GM18873 (cell line): ENCODE measurements around the gene PALS1.

ENCODE experiments used
- ATAC-seq: cut with Tn5 transposase; IDR thresholded peaks from one replicate; pipeline ENCODE4 v1.9.1; 2021; ENCODE audit warnings: mild to moderate bottlenecking, moderate library complexity, moderate number of reproducible peaks; ENCODE audit not compliant: unreplicated experiment, low FRiP score

PALS1 gene

DNA sequence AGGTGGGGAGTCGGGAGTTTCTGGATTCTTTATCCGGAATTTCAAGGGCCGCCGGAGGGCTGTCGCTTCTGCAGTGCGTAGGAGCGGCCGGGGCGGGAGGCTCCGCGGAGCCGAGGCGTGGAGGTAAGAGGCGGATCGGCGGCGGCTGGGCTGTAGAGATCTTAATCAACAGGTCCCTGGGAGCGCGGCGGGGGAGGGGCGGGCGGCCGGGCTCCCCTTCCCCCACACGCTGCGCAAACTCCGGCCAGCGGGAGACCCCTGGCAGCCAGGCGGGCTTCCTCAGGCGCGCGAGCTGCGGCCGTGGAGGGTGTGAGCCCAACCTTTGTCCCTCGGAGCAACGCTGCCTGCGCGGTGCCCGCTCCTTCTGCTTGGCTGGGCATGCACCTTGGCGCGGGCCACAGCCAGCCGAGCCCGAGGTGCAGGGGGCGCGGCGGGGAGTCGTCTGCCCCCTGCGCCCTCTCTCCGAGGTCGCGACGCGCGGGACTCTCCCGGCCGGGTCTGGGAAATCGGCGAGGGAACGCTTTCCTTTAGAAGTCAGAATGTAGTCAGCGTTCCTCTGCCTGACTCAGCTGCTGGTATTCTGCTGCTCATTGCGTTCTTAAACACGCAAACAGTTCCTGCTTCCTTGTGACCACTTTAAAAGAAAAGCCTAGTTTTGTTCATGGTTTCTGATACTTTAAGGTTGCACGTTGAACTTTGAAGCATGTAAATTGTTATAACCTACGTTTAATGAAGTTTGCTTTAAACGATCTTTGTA lies at the start of gene PALS1:
TSS of gene PALS1 (plus strand) at position 25 of the 757 bp plus-strand sequence. CDS start 37,736 bp downstream, outside the sequence.
- peak; percentile 34 for ATAC-seq

DNA sequence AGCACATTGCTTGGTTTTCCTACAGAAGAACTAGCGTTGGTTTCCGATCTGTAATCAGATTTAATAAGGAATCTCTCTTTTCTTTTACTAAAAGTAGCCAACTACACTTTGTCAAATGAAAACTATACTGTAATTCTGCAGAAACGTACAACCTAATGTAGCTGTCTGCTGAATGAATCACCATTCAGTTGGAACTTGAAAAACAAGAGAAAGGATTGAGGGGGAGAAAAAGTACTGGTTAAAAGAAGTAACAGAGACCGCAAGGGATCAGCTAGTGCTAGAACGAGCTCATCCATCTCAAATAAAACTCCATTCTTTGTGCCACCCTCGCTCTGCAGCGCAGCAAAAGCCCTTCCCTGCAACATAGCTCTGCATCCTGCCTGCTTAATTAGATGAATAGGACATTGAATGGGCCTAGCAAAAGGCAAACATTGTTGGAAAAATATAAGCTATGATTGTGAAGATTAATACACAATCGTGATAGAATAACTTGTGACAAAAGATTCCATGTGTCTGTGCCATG lies 49.4 kb upstream of the PALS1 start:
- no peak for ATAC-seq

DNA sequence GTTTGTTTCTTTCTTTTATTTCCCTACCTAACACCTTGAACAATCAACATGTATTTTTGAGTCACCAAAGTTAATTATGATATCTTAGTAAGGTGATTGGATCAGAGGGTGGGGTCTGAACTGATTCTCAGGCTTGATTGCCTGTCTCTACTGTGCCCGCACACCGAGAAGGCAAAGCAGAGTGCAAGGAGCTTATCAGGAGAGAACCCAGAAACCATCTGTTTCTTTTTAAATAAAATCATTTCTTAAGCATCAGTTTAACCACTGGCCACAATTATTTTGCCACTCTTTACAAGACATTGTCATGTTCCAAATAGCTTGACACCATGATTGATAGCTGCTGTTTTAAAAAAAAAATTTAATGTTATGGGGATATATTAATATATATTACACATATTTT lies 48.9 kb upstream of the PALS1 start:
- ATAC-seq = no peak

DNA sequence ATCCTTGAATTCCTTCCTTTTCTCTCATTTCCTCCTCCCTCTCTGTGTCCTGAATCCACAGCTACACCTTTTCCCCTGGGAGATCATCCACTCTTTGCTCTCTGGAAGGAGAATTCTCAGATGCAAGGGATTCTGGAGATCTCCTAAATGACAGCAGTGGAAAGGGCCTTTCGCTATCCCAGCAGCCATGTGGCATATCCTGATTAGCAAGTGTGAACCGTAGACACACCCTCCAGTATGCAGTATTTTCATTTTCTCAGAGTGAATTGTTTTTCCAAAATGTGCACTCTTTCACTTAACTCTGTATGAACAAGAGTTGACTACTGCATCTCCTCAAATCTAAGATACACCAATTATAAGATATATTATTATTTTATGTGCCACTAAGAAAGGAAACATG lies 46.0 kb upstream of the PALS1 start:
- ATAC-seq = no peak

DNA sequence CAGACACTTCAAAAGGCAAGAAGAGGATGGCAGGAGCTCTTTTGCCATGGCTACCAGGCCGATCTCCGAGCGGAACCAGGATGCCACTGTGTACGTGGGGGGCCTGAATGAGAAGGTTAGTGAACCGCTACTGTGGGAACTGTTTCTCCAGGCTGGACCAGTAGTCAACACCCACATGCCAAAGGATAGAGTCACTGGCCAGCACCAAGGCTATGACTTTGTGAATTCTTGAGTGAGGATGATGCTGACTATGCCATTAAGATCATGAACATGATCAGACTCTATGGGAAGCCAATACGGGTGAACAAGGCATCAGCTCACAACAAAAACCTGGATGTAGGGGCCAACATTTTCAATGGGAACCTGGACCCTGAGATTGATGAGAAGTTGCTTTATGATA lies 42.2 kb upstream of the PALS1 start:
- no peak for ATAC-seq

DNA sequence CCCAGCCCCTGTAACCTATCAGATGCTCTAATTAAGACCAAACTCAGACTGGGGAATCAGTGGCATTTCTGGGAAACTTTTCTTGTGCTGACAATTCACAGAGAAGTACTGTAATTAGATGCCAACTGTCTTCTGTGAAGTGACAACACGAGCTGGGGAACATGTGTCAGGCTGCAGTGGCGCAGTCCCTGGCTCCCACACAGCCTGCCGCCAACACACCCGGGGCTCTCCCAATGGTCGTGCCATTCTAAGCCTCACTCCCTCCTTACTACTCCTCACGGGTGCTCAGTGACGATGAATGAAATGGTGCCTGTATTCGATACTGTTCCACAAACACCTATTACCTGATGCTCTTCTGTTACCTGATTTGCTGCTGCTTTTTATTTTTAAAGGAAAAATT lies 33.4 kb upstream of the PALS1 start:
- no peak for ATAC-seq

DNA sequence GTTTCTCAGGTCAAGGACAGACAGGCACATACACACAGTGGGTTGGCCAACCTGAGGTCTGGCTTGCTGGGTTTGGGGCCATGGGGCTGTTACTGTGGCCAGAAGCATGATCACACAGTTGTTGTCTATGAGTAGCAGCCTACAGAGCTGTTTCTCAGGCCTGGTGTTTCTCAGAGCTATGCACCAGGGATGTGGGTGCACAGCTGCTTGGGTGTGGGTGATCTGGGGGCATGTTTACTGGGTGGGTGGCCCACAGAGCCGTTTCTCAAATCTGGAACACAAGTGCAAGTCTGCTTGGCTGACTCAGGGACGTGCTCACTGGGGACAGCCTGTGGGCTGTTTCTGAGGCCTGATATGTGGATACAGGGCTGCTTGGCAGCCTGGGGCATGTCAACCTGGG lies 23.1 kb upstream of the PALS1 start:
- ATAC-seq = no peak

DNA sequence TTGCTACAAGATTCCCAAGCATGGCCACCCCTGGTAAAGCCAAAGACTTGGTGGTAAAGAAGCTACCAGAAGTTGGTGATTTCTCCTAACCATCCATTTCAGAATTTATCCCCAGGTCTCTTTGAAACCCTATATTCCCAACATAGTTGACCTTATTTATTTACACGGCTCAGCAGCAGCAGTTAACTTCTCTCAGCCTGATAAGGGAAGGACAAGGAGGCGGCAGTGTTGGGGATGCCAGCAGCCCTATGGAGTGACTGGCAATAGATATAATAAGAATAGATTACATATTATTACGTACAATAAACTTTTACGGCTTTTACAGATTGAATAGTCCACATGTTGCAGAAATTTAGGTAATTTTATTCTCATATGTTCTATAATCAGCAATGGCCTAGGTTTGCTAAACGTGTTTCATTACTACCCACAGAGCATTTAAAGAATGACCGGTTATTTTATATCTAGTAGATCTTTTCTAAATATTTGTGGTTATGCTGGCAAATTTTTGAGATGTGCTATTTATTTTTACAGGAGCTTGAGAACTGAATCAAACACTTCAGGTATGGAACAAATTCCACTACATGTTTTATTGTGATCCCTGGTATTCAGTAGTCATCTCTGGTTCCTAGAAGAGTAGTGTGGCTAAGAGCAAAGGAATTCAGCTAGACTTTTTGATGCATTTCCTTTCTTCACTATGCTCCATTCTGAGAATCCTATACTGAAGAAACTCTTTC lies 19.8 kb upstream of the PALS1 start:
- no peak for ATAC-seq

DNA sequence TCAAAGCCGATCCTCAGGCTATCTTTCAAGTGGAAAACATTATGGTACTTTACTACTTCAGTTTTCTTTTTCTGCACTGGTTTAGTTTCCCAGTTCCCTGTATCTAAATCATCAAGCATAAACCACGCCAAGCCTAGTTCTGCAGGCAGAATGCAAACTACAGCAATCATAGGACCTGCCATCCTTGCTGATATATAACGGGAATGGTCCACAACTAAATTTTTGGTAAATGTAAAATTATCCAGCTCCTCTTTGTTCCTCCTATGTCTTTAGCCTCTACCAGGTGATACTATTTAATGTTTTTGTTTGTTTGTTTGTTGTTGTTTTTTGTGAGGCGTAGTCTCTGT lies 19.3 kb upstream of the PALS1 start:
- no peak for ATAC-seq

DNA sequence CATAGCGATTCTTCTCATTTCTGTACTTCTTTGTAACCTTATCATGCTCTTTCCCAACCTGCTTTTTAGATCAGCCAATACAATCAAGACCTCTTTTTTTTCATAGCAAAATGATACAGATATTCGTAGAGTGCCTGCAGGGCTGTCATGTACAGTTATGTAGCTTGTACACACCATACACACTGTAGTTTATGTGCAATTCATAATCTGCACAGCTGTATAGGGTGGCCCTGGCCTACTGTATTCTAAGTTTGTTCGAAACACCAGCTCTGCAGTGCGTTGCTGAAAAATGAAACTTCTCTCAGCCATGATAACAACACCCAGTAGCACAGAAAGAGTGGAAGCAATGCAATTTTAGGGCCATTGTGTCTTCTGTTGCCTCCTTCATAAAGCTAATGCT lies 15.7 kb upstream of the PALS1 start:
- ATAC-seq = no peak

DNA sequence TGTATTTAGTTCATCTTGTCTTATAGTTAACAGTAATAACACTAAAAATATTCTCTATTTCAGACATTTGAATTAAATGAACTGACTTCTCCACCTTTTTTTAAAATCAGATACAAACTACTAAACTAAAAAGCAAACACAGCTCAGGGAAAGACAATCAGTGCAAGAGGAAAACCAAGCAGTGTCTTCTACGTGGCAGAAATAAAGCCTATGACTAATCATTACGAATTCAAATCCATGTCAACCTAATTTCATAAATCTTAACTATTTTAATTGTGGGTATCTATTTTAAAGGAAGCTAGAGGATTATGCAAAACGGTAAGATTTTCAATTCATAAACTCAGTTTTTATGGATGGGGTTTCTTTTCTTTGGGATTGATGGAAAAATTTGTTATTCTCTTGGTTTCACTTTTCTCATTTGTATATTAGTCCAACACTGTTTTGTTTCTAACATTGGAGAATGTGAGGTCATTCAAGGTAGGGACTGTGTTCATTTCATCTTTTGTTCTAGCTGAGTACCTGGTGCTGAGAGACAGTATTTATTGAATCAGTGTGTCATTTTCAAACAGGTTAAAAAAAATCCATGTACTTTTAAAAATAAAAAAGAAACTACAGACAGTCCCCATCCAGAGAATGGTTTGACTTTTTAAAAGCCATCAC lies 12.8 kb upstream of the PALS1 start:
- ATAC-seq = no peak

DNA sequence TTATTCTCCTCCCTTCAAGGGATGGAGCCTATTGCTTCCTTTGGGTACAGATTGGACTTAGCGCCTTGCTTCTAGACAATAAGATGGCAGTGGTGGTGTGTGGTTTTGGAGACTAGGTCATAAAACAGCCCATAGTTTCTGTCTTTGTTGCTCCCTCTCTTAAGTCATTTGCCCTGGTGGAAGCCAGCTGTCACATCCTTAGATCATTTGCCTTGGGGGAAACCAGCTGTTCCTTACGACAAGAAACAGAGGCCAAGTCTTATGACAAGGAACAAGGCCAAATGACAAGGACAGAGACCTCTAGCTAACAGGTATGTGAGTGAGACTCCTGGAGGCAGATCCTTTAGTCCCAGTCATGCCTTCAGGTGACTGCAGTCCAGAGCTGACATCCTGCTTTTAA lies 9.2 kb upstream of the PALS1 start:
- no peak for ATAC-seq

DNA sequence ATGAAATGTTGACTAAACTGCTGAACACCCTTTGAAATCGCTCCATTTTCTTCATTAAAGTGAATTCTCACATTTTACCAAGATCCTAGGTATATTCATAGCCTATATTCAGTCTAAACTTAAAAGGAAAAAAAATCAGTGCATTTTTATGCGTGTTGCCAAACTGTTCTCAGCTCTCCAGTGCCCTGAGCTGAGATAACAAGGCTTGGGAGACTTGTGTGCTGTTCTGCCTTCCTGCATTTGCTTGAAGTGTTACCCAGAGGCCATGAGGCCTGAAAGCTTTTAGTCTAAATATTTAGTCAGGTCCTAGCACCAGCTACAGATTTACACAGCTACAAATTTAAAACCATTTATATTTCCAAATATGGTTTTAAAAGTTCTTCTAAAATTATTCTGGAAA lies 8.6 kb upstream of the PALS1 start:
- ATAC-seq = no peak

DNA sequence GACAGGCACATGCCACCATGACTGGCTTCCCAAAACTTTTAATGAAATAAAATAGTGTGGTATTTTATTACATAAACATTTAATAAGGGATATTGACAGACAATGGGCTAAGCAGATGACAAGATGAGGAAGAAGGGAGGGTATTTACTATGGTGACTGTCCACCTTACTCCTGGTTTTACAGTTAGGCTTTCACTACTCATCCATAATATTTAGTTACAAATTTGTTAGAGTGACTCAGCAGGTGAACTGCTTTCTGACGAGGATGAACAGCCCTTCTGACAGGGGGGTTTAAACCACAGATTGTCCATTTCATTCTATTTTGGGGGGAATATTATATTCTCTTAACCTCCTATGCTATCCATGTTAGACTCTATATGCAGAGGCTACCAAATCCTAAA lies 3.6 kb upstream of the PALS1 start:
- no peak for ATAC-seq

DNA sequence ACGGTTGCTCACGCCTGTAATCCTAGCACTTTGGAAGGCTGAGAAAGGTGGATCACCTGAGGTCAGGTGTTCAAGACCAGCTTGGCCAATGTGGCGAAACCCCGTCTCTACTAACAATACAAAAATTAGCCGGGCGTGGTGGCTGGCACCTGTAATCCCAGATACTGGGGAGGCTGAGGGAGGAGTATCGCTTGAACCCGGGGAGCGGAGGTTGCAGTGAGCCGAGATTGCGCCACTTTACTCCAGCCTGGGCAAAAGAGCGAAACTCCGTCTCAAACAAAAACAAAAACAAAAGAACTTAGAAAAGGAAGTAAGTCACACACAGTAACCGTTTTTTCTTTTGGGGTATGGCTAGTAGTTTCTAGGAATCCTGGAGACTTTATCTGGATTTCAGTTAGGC lies 1.7 kb upstream of the PALS1 start:
- no peak for ATAC-seq

DNA sequence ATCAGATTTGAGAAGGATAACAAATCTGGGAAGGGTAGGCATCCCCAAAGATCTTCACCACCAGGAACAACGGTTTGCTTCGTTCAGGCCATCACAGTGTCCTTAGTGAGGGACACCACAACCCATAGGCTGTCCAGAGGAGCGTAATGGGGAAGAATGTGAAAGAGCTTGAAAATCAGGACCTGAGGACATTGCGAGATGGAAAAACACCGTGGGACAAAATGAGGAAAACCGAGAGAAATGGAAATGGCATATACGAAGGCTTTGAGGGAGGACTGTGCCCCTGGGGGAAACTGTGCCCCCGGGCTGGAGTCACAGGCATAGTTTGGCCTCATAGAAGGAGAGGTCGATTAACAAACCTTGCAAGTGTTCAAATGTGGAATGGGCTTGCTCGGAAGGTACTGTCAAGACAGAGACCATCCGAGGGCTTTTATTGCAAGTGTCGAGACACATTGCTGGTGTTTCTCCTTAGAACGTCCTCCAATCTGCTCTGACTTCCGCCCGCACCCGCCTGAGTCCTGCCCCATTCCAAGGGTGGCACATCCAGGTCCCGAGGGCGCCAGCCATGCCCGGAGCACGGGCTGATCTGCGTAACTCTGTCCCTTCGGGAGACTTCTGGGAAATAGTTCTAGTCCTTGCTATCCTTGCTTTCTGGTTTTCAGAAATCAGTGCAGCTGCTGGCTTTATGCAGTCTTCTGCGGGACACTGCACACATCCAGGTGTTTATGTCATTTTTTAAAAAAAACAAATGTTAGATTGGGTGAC lies 885 bp upstream of the PALS1 start:
- peak; percentile 3 for ATAC-seq

DNA sequence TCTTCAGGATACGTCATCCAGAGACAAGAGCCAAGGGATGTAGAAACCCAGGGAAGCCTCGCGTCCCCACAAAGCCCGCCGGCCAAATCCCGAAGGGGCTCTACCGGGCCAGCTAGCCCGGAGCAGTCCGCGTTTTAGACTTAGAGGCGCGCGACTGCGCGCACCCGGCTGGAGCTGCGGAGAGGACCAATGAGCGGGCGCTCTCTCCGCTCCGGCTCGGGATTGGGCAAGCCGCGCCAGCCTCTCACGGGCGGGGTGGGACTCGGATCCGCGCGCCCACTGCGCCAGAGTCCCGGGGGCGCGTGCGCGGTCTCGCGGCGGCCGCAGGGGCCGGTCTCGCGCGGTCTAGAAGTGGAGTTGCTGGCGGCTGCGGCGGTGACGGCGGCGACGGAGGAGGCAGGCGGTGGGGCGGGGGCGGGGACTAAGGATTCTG lies 241 bp upstream of the PALS1 start:
- ATAC-seq = peak; percentile 69

DNA sequence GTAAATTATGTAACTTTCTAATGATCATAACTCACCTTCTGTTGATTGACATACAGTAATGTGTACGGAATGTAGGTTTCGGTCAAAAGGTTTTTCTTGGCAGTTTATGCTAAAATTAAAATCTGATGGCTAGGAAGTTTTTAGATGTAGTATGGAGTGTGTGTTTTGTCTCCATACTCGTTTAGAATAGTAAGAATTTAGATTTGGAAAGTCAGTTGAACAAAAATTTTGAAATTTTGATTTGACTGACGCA lies 859 bp downstream of the PALS1 start:
- no peak for ATAC-seq

DNA sequence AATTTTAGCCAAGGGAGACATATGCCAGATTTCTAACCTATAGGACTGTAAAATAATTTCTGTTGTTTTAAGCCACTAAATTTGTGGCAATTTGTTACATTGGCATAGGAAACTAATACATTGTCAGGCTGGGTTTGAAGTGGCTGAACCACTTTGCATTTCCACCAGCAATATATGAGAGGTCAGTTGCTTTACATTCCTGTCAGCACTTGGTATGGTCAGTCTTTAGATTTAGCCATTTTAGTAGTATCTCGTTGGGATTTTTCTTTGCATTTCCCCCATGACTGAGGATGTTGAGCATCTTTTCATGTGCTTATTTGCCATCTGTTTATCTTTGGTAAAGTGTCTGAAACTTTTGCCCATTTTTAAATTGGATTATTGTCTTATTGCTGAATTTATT lies 3.9 kb downstream of the PALS1 start:
- ATAC-seq = no peak

DNA sequence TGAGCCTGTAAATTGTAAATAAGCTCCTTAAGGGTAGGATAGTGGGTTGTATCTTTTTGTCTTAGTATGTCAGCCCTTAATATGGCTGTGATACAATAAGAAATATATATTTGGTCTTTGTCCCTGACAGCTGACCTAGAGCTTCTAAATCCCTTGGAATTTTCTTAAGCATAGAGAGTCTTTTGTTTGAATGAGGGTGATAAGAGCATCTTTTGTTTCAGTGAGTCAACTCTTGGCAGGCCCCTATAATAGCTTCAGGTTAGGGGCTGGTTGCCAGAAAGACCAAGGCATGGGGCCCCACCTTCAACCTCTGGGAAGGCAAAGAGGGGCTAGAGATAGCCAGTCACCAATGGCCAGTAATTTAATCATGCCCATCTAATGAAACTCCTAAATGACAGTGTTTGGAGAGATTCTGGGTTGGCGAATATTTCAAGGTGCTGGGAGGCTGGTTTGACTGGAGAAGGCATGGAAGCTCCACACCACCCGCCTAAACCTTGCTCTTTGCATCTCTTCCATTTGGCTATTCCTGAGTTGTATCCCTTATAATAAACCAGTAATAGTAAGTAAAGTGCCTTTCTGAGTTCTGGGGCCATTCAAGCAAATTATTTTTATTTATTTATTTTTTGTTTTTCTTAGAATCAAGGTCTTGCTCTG lies 10.5 kb downstream of the PALS1 start:
- ATAC-seq = no peak
